Colon (tissue), 2 donors: Measurements from ENCODE around the gene RAP1GAP2.
"Not testable (repeated sequence)": the region's sequence is repeated elsewhere in the genome, so short reads cannot be mapped to it uniquely, and the experiment has no call there.

Source experiments
- FAIRE-seq: peaks from 2 replicates; lab custom pipeline; 2012; peaks lifted over from hg19 to GRCh38; lab: Jason Lieb, UNC
- donor health status: control.
- donor health status: control.

RAP1GAP2 gene

GRCh38 chr17:3043737-3044365 is 247.6 kb downstream of the RAP1GAP2 start:
- no peak for FAIRE-seq

- no peak for FAIRE-seq
These were observed 250.5 kb downstream of the RAP1GAP2 start for GRCh38 chr17:3046753-3047152.

- no peak for FAIRE-seq
These were observed 252.7 kb downstream of the RAP1GAP2 start for GRCh38 chr17:3048727-3049471.

GRCh38 chr17:3049705-3050295 is 253.6 kb downstream of the RAP1GAP2 start:
- no peak for FAIRE-seq

- not testable (repeated sequence) for FAIRE-seq
These were observed 258.6 kb downstream of the RAP1GAP2 start for GRCh38 chr17:3054868-3055267.

- FAIRE-seq, result not testable (repeated sequence)
These were observed 266.7 kb downstream of the RAP1GAP2 start for GRCh38 chr17:3062824-3063377.

- FAIRE-seq, result peak; percentile 45
These were observed 267.3 kb downstream of the RAP1GAP2 start, which contains the start of gene OR1D5 for GRCh38 chr17:3063507-3063906. TSS of gene OR1D5 (minus strand) at chr17:3063607. CDS start at chr17:3063607, 0 bp downstream.

- FAIRE-seq, result not testable (repeated sequence)
These were observed 269.0 kb downstream of the RAP1GAP2 start for GRCh38 chr17:3065192-3065591.

- not testable (repeated sequence) for FAIRE-seq
These were observed 277.6 kb downstream of the RAP1GAP2 start for GRCh38 chr17:3073850-3074249.
